B cell (primary cell): Measurements from ENCODE around the gene N4BP2. TPM values are rescaled to one million over a fixed set of nuclear protein-coding genes. Genes with fewer than 3 reads are reported as not detected.

ENCODE experiments used
- ATAC-seq: fragments of 200-7000 bp; cut with Tn5 transposase; one replicate; pipeline ENCODE4 v1.10.0; 2021; ENCODE audit warnings: low read depth, mild to moderate bottlenecking, moderate number of reproducible peaks, moderate library complexity
- CTCF ChIA-PET: fragments of 350-600 bp; sonication (Branson Sonifier 250); formaldehyde crosslinking; loops from one replicate; lab custom pipeline; 2021; ENCODE audit warnings: antibody characterized with exemption, inconsistent platforms; lab: Charles Lee
- POLR2A ChIA-PET: fragments of 350-600 bp; sonication (Branson Sonifier 250); formaldehyde crosslinking; loops from one replicate; lab custom pipeline; 2021; ENCODE audit warnings: antibody characterized with exemption; lab: Charles Lee
- DNase-seq: peaks from one replicate; pipeline ENCODE4 v3.0.0; 2013
- H2AFZ ChIP-seq: 2 replicates; pipeline ENCODE4 v1.6.1; 2012; ENCODE audit warnings: mild to moderate bottlenecking, low read depth, low read length; ENCODE audit not compliant: insufficient read depth, poor library complexity, severe bottlenecking
- H3K27ac ChIP-seq, 2 donors: 1 replicate in 1 of 2; 2 replicates in 1 of 2; pipeline ENCODE4 v1.5.1; 2012 to 2013; ENCODE audit warnings: low read length in 2 of 2, mild to moderate bottlenecking in 2 of 2, moderate library complexity in 1 of 2
- H3K27me3 ChIP-seq, 4 experiments: fragments of 200-600 bp in 1 of 4; sonication (generic) in 1 of 4; replicated peaks in 1 of 4; 1 replicate in 2 of 4; 2 replicates in 2 of 4; pipeline versions ENCODE4 v1.6.1 to v1.7.0; 2013 to 2016; ENCODE audit warnings: low read length in 3 of 4, mild to moderate bottlenecking in 2 of 4, mixed read lengths in 1 of 4, moderate library complexity in 1 of 4; ENCODE audit not compliant: insufficient read depth in 4 of 4, control insufficient read depth in 3 of 4; ENCODE audit errors: control extremely low read depth in 1 of 4
- H3K36me3 ChIP-seq, 2 experiments: replicated peaks in 1 of 2; 1 replicate in 1 of 2; 2 replicates in 1 of 2; pipeline versions ENCODE4 v1.6.1 to v1.7.1; 2013; ENCODE audit warnings: low read length in 1 of 2; ENCODE audit not compliant: insufficient read depth in 2 of 2, control insufficient read depth in 1 of 2; ENCODE audit errors: control extremely low read depth in 1 of 2, extremely low read depth in 1 of 2
- H3K4me1 ChIP-seq, 2 donors: fragments of 200-600 bp in 1 of 2; sonication (generic) in 1 of 2; 1 replicate in 1 of 2; 2 replicates in 1 of 2; pipeline versions ENCODE4 v1.5.1 to v1.6.1; 2013 to 2017; ENCODE audit warnings: low read length in 2 of 2; ENCODE audit not compliant: control insufficient read depth in 2 of 2, insufficient read depth in 2 of 2
- H3K4me2 ChIP-seq: replicated peaks from 2 replicates; pipeline ENCODE3; 2012; ENCODE audit warnings: mild to moderate bottlenecking, low read depth, low read length; ENCODE audit not compliant: poor library complexity, severe bottlenecking
- H3K4me3 ChIP-seq, 5 experiments: fragments of 200-600 bp in 1 of 5; sonication (generic) in 1 of 5; 1 replicate in 3 of 5; 2 replicates in 2 of 5; pipeline versions ENCODE4 v1.5.1 to v1.7.0; 2011 to 2016; ENCODE audit warnings: low read length in 4 of 5, mild to moderate bottlenecking in 4 of 5, low read depth in 2 of 5, control low read depth in 1 of 5, moderate library complexity in 1 of 5; ENCODE audit not compliant: insufficient read depth in 1 of 5; ENCODE audit errors: control extremely low read depth in 1 of 5, extremely low read depth in 1 of 5
- H3K79me2 ChIP-seq: fragments of 200-600 bp; sonication (generic); one replicate; pipeline ENCODE4 v1.6.0; 2016; ENCODE audit warnings: low read length; ENCODE audit not compliant: control insufficient read depth, insufficient read depth
- H3K9ac ChIP-seq: fragments of 200-600 bp; sonication (generic); 2 replicates; pipeline ENCODE4 v1.6.1; 2017; ENCODE audit warnings: mild to moderate bottlenecking, low read length, moderate library complexity
- H3K9me3 ChIP-seq, 3 donors: one replicate each; pipeline versions ENCODE4 v1.6.1 to v1.7.1; 2013; ENCODE audit warnings: low read length in 2 of 3; ENCODE audit not compliant: control insufficient read depth in 2 of 3, insufficient read depth in 1 of 3; ENCODE audit errors: control extremely low read depth in 1 of 3
- H4K20me1 ChIP-seq: 2 replicates; pipeline ENCODE4 v1.6.0; 2012; ENCODE audit warnings: mild to moderate bottlenecking, low read length; ENCODE audit not compliant: insufficient read depth, control insufficient read depth, poor library complexity, severe bottlenecking
- H3K27ac Mint-ChIP-seq: one replicate; pipeline ENCODE4 v1.8.0; 2021; ENCODE audit warnings: mixed read lengths
- H3K27me3 Mint-ChIP-seq: one replicate; pipeline ENCODE4 v1.8.0; 2021; ENCODE audit warnings: mixed read lengths
- H3K4me1 Mint-ChIP-seq: one replicate; pipeline ENCODE4 v1.8.0; 2021; ENCODE audit warnings: mixed read lengths
- H3K4me3 Mint-ChIP-seq: one replicate; pipeline ENCODE4 v1.8.0; 2021; ENCODE audit warnings: mixed read lengths
- H3K9me3 Mint-ChIP-seq: one replicate; pipeline ENCODE4 v1.8.0; 2022; ENCODE audit warnings: mixed read lengths; ENCODE audit not compliant: insufficient read depth
- CTCF ChIP-seq: fragments of 200-600 bp; IDR thresholded peaks from one replicate; pipeline ENCODE4 v1.8.0; 2022; ENCODE audit warnings: antibody characterized with exemption, mild to moderate bottlenecking
- EZH2 ChIP-seq: IDR thresholded peaks from 2 replicates; pipeline ENCODE4 v1.6.1; 2012; ENCODE audit warnings: borderline replicate concordance, low read depth, mild to moderate bottlenecking, moderate library complexity, low read length; ENCODE audit not compliant: insufficient read depth, poor library complexity, severe bottlenecking
- WGBS: methylation state at CpG from one replicate; pipeline ENCODE4 v1.1.5; 2013; ENCODE audit warnings: missing lambda C conversion rate; ENCODE audit not compliant: insufficient coverage; 5-methylcytosine and 5-hydroxymethylcytosine counted together
- intact Hi-C: fragments of 100-400 bp; cut with micrococcal nuclease; formaldehyde crosslinking; loops from one replicate; pipeline ENCODE4 v1.10.0; 2022
- polyA plus RNA-seq: library from polyadenylated mRNA; depleted of rRNA; stranded (reverse); fragments of >200 nt; gene quantifications from 2 replicates; pipeline ENCODE4 v1.2.3, GENCODE V29; 2012
- total RNA-seq, 2 donors: library from RNA; stranded (reverse); fragments of 120-200 nt in 1 of 2; gene quantifications; 1 replicate in 1 of 2; 2 replicates in 1 of 2; pipeline versions ENCODE4 v1.2.3 to v1.2.4, GENCODE V29; 2013 to 2022

The N4BP2 gene
- total and polyA plus RNA-seq, 2 donors (not counting 1 experiment from before 2014, with no cell fraction given): 2.4 to 12.8 TPM

- DNase-seq (peak; percentile 73), ATAC-seq (peak; percentile 37)
- Histone ChIP-seq H2AFZ (peak overlapping the region; percentile 69), H3K36me3 (peaks cover 0 to 1% of the 10 kb centered on the region in 2 experiments), H3K9ac (peak overlapping the region; percentile 68), H3K27ac (peak overlapping the region; percentile 93 to 99), H3K79me2 (peaks cover 99% of the 10 kb centered on the region), H3K4me3 (peak overlapping the region; percentile 45 to 91 (median 60)), H4K20me1 (peaks cover 6% of the 10 kb centered on the region), H3K4me2 (peak overlapping the region; percentile 83), H3K9me3 (no peaks in the 10 kb centered on the region), H3K4me1 (peaks cover 59 to 79% of the 10 kb centered on the region in 2 donors), H3K27me3 (no peaks in the 10 kb centered on the region)
- ChIA-PET CTCF (interaction anchor here (1.5 to 8.2 kb wide), 6 partner anchors 25 to 132 kb away, joined by 6 to 70 read pairs (median 14); no protein-coding TSS in a partner anchor), POLR2A (interaction anchor here (0.6 to 1.6 kb wide), 4 partner anchors 21 to 237 kb away, joined by 3 to 5 read pairs (median 4); no protein-coding TSS in a partner anchor)
- Mint-ChIP-seq H3K9me3 (no peaks in the 10 kb centered on the region), H3K4me3 (peak overlapping the region; percentile 96), H3K27ac (peak overlapping the region; percentile 91), H3K27me3 (no peaks in the 10 kb centered on the region), H3K4me1 (peaks cover 75% of the 10 kb centered on the region)
- TF ChIP-seq EZH2 (no peak), CTCF (no peak)
- intact Hi-C loops: loop anchor here (1.0 to 10.0 kb wide), 4 partner anchors 43 to 1528 kb away; partner anchors contain the start of gene KLF3
- WGBS: 0% methylated on average over 3 of the region's 11 CpGs
Observed at GRCh38 chr4:40193016-40193571, 136.4 kb downstream of the N4BP2 start.

DNA sequence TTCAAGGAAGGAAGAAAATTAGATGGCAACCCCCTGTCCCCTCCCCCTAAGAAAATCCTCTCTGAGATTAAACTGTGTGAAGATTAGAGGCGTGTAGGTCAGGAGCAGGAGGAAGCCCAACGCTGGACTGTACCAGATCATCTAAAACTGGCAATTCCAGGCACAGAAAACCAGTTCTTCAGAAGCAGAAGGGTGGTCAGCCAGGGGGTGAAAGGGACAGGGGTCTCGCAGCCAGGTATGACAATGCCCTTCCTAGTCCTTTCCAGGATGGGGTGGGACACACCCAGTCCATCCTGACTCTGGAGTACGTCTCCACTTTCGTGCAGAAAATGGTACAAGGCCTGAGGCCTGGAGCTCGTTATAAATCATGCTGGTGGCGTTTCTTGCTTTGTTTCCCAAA lies 136.9 kb downstream of the N4BP2 start:
- peak overlapping the region; percentile 69 for H2AFZ ChIP-seq
- no peak for DNase-seq
- H3K9me3 Mint-ChIP-seq: no peaks in the 10 kb centered on the region
- peaks cover 11% of the 10 kb centered on the region for H4K20me1 ChIP-seq
- peak overlapping the region; percentile 93 to 99 for H3K27ac ChIP-seq
- peak overlapping the region; percentile 91 for H3K27ac Mint-ChIP-seq
- H3K9ac ChIP-seq: peak overlapping the region; percentile 68
- H3K4me3 Mint-ChIP-seq: peak overlapping the region; percentile 96
- TF ChIP-seq CTCF (no peak), EZH2 (no peak)
- WGBS: 26% methylated on average over 3 of the region's 7 CpGs
- H3K27me3 Mint-ChIP-seq: no peaks in the 10 kb centered on the region
- peaks cover 99% of the 10 kb centered on the region for H3K79me2 ChIP-seq
- ATAC-seq: no peak
- ChIA-PET CTCF (interaction anchor here (0.6 to 8.2 kb wide), 4 partner anchors 42 to 115 kb away, joined by 4 to 70 read pairs (median 28); no protein-coding TSS in a partner anchor), POLR2A (interaction anchor here (0.6 to 1.6 kb wide), 3 partner anchors 12 to 237 kb away, joined by 3 to 5 read pairs (median 4); no protein-coding TSS in a partner anchor)
- H3K4me1 Mint-ChIP-seq: peaks cover 74% of the 10 kb centered on the region
- peak overlapping the region; percentile 83 for H3K4me2 ChIP-seq
- H3K27me3 ChIP-seq: no peaks in the 10 kb centered on the region
- intact Hi-C loops: loop anchor here (1.0 to 10.0 kb wide), 4 partner anchors 43 to 1529 kb away; partner anchors contain the start of gene KLF3
- peak overlapping the region; percentile 22 to 91 (median 60) for H3K4me3 ChIP-seq
- H3K9me3 ChIP-seq: no peaks in the 10 kb centered on the region
- peaks cover 57 to 74% of the 10 kb centered on the region in 2 donors for H3K4me1 ChIP-seq
- H3K36me3 ChIP-seq: peaks cover 0 to 4% of the 10 kb centered on the region in 2 experiments
